Left lobe of liver (tissue), 2 donors: ENCODE measurements around the gene RELL1. TPM values are rescaled to one million over a fixed set of nuclear protein-coding genes. Genes with fewer than 3 reads are reported as not detected.

Source experiments
- ATAC-seq: fragments of 200-7000 bp; cut with Tn5 transposase; one replicate; pipeline ENCODE4 v1.9.1; 2020; ENCODE audit warnings: mild to moderate bottlenecking, moderate library complexity
- DNase-seq: peaks from one replicate; pipeline ENCODE4 v3.0.0-alpha.2; 2020; ENCODE audit warnings: low spot score
- total RNA-seq: library from RNA; stranded (reverse); gene quantifications from one replicate; pipeline ENCODE4 v1.2.1, GENCODE V29; 2021
- donor health status: DM: no; HTN: no; CAD: no; lungs with moderate emphysema.
- donor health status: DM: no; HTN: yes; CAD: no.

The RELL1 gene
- total RNA-seq, 1 donor from 2014 or later: 3.9 TPM

- DNase-seq (no peak), ATAC-seq (no peak)
These were observed 18.7 kb downstream of the RELL1 start for GRCh38 chr4:37667197-37668100.

- DNase-seq (no peak), ATAC-seq (peak; percentile 14)
These were observed 19.5 kb downstream of the RELL1 start for GRCh38 chr4:37666625-37667071.

DNA sequence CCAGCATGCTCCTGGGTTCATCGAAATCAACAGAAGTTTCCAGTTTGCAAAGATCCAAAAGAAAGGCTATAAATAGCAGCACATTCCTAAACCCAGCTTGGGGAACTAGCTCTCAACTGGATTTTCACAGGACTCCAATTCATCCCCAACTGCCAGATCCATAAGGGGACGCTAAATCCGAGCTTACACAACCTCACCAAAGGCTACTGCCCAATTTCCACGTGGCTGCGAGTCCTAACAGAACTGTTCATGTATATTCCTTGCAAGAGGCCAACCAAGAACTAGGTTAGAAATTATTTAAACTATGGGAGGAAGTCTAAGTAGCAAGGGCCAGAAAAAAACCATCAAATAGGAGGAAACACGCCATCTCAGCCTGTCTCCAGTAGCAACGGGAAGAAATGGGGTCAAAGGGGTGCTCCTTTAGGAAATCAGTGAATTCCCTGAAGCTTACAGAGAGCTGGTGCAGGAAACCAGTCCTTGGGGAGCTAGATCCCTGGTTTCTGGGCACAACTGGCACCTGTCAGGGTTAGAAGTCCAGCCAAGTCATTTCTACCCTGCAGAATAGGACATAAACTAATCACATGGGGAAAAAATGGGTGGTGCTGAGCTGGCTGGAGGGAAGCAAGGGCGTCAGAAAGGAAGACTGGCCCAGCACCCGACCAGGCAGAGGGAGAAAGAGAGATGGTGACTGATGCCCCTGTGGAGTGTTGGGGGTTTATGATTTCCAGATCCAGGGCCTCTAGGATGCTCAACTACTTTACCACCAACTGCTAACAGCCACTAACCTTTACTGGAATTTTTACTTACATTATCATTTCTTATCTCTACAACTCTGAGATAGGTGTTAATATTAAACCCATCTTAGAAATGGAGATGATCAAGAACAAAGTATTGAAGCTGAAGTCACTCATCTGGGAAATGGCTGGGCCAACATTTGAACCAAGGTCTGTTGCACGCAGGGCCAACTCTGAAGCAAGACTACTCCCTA is 20.5 kb downstream of the RELL1 start:
- no peak for DNase-seq
- ATAC-seq: peak; percentile 30

DNA sequence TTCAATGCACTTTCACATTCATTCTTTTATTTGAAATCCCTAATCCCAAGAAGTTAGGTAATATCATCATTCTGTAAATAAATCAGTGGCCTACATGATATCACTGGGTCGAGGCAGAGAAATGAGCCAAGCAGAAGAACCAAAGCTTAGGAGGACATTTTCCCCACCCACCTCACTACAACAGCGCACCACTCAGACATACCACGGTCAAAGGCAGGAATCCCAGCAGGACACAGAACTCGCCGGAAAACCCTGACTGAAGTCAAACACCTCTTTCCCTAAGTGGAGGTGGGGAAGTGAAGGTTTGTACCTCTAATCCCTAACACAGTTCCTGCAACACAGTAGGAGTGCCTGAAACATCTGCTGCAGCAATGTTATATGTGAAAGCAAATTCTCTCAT is 21.5 kb downstream of the RELL1 start:
- DNase-seq (no peak), ATAC-seq (peak; percentile 73)

DNA sequence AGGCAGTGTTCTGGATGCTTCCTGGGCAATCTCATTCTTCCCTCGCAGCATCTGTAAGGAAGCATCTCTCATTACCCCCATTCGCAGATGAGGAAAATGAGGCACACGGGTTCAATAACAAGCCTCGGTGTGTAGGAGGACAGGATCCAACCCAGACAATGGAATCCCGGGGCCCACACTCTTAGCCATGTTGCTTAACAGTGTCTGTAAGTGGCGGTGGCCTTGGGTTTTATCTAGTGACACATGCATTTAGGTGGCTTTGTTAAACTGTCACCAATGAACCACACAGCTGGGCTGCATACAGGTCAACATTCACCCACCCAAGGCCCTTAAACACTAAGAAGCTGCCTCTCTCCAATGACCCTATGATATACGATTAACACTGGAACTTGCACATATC is 22.6 kb downstream of the RELL1 start:
- DNase-seq (no peak), ATAC-seq (no peak)

DNA sequence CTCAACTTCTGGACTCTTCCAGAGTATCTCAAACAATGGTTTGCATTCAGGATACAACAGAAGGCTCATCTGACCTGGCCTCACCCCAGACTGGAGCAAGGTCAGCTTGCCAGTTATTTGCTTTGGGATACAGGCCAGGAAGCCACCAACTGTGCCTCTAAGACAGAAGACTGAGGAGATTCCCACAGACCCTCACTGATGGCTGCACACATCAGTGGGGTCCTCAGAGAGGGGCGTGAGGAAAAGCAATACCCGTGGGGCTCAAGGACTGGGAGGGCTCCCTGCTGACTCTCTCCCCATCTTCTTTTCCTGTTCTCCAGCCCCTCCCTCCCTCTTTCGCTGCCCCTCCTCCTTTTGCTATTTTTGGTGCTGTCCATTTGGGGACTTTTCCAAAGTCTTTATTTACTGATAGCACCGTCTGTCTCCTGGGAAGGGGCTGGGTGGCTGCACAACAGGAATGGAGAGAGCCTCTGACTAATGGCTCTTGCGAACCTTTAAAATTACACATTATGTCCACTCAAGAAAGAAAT is 23.2 kb downstream of the RELL1 start:
- ATAC-seq: peak; percentile 77

GRCh38 chr4:37662251-37662650 is 23.9 kb downstream of the RELL1 start:
- ATAC-seq (no peak), DNase-seq (no peak)

More for the DNA sequence above, 23.2 kb downstream of the RELL1 start:
- peak; percentile 57 for DNase-seq

- DNase-seq (no peak), ATAC-seq (no peak)
These were observed 24.4 kb downstream of the RELL1 start for GRCh38 chr4:37661772-37662171.

DNA sequence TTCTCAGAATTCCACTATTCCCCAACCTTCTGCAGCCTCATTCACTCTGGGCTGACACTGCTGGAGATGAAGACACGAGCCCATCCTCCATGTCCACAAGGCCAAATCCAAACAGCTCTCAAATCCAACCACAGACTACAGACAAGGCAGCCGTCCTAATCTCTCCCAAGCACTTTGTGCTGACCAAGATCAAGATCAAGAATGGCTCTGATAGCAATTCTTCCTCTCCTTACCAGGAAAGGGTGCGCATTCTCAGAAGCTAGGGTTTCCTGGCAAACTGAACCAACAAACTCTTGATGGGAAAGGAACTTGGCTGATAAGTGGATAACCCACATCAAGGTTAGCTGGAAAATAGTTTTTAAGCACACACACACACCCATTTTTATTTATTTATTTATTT is 26.5 kb downstream of the RELL1 start:
- DNase-seq (no peak), ATAC-seq (no peak)

DNA sequence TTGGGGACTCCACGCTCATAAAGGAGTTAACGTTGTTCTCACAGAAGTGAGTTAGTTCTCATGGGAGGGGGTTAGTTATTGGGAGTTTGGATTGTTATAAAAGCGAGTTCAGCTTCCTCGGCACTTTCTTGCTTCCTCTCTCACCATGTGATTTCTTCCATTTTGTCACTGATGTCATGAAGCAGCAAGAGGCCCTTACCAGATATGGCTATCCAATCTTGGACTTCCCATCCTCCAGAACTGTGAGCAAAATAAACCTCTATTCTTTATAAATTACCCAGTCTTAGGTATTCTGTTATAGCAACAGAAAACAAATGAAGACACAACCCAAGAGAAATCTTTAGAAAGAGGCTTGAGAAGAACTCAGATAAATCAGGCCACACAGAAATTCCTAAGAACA is 29.5 kb downstream of the RELL1 start:
- DNase-seq: no peak
- no peak for ATAC-seq

DNA sequence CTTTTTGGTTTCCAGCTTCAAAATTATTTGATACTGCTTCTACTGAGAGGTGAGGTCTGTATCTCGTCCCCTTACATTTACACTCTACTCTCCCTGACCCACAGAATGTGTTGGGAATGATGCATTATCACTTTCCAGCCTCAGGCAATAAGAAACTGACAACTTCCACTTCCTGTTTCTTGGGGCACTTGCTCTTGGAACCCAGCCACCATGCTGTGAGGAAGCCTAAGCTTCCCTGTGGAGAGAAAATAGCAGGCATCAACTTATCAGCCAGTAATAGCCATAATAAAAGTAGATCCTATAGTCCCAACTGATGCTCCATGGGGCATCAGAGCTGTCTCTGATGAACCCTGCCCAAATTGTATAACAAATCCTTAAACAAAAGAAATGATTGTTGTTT is 32.6 kb downstream of the RELL1 start:
- DNase-seq (no peak), ATAC-seq (no peak)

GRCh38 chr4:37652747-37653527 is 33.2 kb downstream of the RELL1 start:
- no peak for DNase-seq
- no peak for ATAC-seq

- DNase-seq (no peak), ATAC-seq (no peak)
These were observed 34.3 kb downstream of the RELL1 start for GRCh38 chr4:37651781-37652377.

- ATAC-seq (no peak), DNase-seq (no peak)
These were observed 35.7 kb downstream of the RELL1 start for GRCh38 chr4:37650481-37650880.

DNA sequence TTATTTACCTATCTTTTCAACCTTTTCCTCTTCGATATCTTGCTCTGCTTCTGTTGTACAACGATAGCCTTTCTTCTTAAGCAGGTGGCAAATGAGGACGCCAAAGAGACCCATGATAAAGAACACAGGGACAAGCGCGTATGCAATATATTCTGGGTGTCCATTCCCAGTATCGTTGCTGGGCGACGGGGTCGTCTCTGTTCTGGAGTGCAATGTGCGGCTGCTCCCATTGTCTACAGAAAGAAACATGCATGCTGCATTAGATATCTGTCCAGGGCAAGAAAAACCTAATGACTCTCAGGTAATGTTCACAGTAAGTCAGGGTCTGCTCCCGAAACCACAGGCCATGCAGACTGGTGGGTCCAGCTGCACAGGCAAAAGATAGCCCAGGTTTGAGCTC is 36.9 kb downstream of the RELL1 start:
- DNase-seq: no peak
- no peak for ATAC-seq

DNA sequence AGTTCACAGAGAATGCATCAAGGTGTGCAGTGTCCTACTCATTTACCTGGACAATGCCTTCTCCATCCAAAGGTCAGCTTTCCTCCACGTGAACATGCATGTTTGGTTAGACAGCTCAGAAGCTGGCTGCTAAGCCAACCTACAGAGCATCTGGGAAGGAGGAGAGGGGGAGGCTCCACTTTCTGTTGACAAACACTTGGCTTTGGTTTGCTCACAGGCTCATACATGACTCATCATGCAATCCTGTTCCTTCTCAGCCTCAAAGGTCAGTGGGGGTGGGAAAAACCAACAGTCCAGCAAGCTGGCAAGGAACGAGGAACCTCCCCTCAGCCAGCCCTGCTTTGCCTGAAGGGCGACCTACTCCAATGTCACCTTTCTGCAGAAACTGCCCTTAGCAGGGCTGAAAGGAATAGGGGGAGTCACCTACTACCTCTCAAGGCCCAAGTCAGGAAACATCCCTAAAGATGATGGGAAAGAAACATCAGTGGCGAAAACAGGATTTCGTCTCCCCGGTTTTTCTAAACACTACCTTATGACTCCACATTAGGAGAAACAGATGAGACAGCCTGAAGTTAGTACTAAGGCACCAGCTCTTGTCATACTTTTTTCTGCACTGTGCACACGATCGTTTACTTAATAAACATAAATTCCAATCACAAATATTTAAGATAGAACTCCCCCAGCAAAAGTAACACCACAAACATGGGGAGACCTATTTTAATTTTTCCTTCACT is 37.9 kb downstream of the RELL1 start:
- ATAC-seq (peak; percentile 80), DNase-seq (peak; percentile 93)

- peak; percentile 58 for DNase-seq
- peak; percentile 54 for ATAC-seq
These were observed 39.9 kb downstream of the RELL1 start for GRCh38 chr4:37646247-37646646.

DNA sequence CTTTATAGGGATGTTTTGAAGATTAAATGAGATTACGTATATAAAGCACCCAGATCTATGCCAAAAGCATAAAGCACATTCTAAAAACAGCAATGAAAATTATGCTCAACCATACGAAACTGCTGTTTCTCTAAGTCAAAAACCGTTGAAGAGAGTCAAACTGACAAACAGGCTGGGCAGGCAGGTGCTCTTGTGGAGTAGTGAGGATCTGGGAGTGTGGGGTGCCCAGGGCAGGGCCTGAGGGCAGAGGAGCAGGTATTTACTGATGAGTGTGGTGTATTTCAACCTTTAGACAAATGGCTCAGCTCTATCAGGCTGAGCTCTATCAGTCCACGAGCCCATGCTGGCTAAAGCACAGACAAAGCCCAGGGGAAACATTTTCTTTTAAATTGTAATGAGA is 40.4 kb downstream of the RELL1 start:
- ATAC-seq (peak; percentile 43), DNase-seq (no peak)

GRCh38 chr4:37644962-37645361 is 41.2 kb downstream of the RELL1 start:
- DNase-seq: peak; percentile 85
- ATAC-seq: peak; percentile 65
